ENCODE measurements around the gene EEF1E1. TPM values are rescaled to one million over a fixed set of nuclear protein-coding genes. Genes with fewer than 3 reads are reported as not detected.

EEF1E1 gene
- total and polyA plus RNA-seq, 9 of the 15 experiments (the other 6 are each of a cell fraction or from before 2014, with no cell fraction given) = 135 to 1,355 (median 327) TPM

DNA sequence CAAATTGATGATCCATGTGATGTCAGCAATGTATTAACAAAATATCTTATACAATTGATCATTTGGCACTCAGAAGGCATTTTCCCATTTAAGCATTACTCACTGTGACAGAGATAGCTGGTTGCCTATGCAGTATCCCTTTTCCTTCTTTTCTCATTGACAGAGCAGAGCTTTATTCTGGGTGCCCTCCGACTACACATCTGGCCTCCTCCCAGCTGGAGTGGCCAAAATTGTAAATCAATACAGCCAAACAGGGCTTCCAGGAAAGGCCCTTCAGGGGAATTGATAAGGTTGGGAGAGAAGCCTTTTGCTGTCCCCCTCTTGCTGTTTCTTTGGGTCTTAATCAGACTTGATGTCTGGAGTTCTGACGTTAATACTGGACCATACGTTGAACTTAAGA, 28.6 kb downstream of the EEF1E1 start:
- Histone ChIP-seq H3K9ac (ENCODE audit: insufficient read depth in 1 of 2, low read depth in 2 of 2, low read length in 2 of 2) (no peak overlapping the region), H3K79me2 (ENCODE audit: control insufficient read depth, insufficient read depth, low read length) (no peaks in the 10 kb centered on the region), H2AFZ (ENCODE audit: low read depth, low read length) (no peak overlapping the region), H3K36me3 (ENCODE audit: control insufficient read depth, insufficient read depth, low read length) (peaks cover 8% of the 10 kb centered on the region; the same call in 2 of the 3 replicates), H3K9me1 (ENCODE audit: control insufficient read depth, insufficient read depth, low read length) (no peaks in the 10 kb centered on the region), H4K20me1 (replicated peaks; ENCODE audit: control insufficient read depth, insufficient read depth, low read length) (no peaks in the 10 kb centered on the region), H3K9me3 (replicated peaks; ENCODE audit: control insufficient read depth, insufficient read depth, low read depth, low read length) (no peaks in the 10 kb centered on the region), H3K4me1 (replicated peaks in 1 of 2; ENCODE audit: control insufficient read depth in 2 of 2, insufficient read depth in 2 of 2, low read length in 2 of 2) (no peaks in the 10 kb centered on the region), H3K27ac (ENCODE audit: extremely low read depth, low read depth, low read length) (no peak overlapping the region), H3K4me2 (ENCODE audit: insufficient read depth, low read length) (no peak overlapping the region), H3K4me3 (no peak overlapping the region), H3K27me3 (ENCODE audit: control insufficient read depth in 2 of 2, insufficient read depth in 2 of 2, low read length in 2 of 2) (peaks cover 0 to 4% of the 10 kb centered on the region in 2 experiments; a peak in 1 of 5 replicates)
- ATAC-seq (no peak), DNase-seq (ENCODE audit: extremely low read depth in 1 of 4, low spot score in 3 of 4) (no peak), FAIRE-seq (no peak)
- ChIA-PET CTCF (ENCODE audit: low intra/inter-chr PET ratio) (no interaction called here), POLR2A (interaction anchor here (0.6 to 1.0 kb wide), 2 partner anchors 14 to 891 kb away, joined by 3 read pairs; no protein-coding TSS in a partner anchor)
- BruUV-seq (replicated peaks) = no TSS peak
- 67% methylated on average over 3 of the region's 3 CpGs for WGBS (ENCODE audit: insufficient coverage, low coverage, missing lambda C conversion rate)
- TF ChIP-seq ZNF12 (CRISPR knock-in tag; IDR thresholded peaks at IDR 0.05) (no peak), NCOA2 (IDR thresholded peaks at IDR 0.05; ENCODE audit: partially characterized antibody in 2 of 2) (no peak), ZNF644 (tag; IDR thresholded peaks at IDR 0.05; ENCODE audit: low read depth) (no peak), ZNF444 (CRISPR knock-in tag; IDR thresholded peaks at IDR 0.05) (no peak), ZNF316 (IDR thresholded peaks at IDR 0.05) (no peak), ARNT (IDR thresholded peaks at IDR 0.05) (no peak), SAFB2 (IDR thresholded peaks at IDR 0.05; ENCODE audit: borderline replicate concordance, low read depth, low read length, severe bottlenecking) (no peak)
- TF ChIP-seq, protein P1, sequence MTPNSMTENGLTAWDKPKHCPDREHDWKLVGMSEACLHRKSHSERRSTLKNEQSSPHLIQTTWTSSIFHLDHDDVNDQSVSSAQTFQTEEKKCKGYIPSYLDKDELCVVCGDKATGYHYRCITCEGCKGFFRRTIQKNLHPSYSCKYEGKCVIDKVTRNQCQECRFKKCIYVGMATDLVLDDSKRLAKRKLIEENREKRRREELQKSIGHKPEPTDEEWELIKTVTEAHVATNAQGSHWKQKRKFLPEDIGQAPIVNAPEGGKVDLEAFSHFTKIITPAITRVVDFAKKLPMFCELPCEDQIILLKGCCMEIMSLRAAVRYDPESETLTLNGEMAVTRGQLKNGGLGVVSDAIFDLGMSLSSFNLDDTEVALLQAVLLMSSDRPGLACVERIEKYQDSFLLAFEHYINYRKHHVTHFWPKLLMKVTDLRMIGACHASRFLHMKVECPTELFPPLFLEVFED (CRISPR knock-in tag; conservative IDR thresholded peaks at IDR 0.05) = no peak
- TF ChIP-seq, protein P2, sequence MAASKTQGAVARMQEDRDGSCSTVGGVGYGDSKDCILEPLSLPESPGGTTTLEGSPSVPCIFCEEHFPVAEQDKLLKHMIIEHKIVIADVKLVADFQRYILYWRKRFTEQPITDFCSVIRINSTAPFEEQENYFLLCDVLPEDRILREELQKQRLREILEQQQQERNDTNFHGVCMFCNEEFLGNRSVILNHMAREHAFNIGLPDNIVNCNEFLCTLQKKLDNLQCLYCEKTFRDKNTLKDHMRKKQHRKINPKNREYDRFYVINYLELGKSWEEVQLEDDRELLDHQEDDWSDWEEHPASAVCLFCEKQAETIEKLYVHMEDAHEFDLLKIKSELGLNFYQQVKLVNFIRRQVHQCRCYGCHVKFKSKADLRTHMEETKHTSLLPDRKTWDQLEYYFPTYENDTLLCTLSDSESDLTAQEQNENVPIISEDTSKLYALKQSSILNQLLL (CRISPR knock-in tag; IDR thresholded peaks at IDR 0.05; ENCODE audit: borderline replicate concordance) = no peak
- intact Hi-C loops (cut with micrococcal nuclease) (no loop called here), in situ Hi-C loops (cut with MboI) (no loop called here)
